Activated B cell treated with CpG ODN at 0.5 μM for 24 hours (primary cell): Measurements from ENCODE around the gene DELE1. TPM values are rescaled to one million over a fixed set of nuclear protein-coding genes. Genes with fewer than 3 reads are reported as not detected.
A peak's percentile ranks its signal among the peaks of the same experiment; 100 is the strongest.

Experiments
- ATAC-seq: fragments of 200-7000 bp; cut with Tn5 transposase; one replicate; pipeline ENCODE4 v1.10.0; 2021; ENCODE audit warnings: low read depth, mild to moderate bottlenecking, moderate library complexity
- CTCF ChIA-PET: fragments of 350-600 bp; sonication (Branson Sonifier 250); formaldehyde crosslinking; loops from one replicate; lab custom pipeline; 2021; ENCODE audit warnings: antibody characterized with exemption; lab: Charles Lee
- POLR2A ChIA-PET: fragments of 350-600 bp; sonication (Branson Sonifier 250); formaldehyde crosslinking; loops from one replicate; lab custom pipeline; 2021; ENCODE audit warnings: antibody characterized with exemption; lab: Charles Lee
- DNase-seq: peaks from one replicate; pipeline ENCODE4 v3.0.0; 2022
- H3K27ac Mint-ChIP-seq: one replicate; pipeline ENCODE4 v1.8.0; 2020; ENCODE audit warnings: mixed read lengths
- H3K27me3 Mint-ChIP-seq: one replicate; pipeline ENCODE4 v1.8.0; 2021; ENCODE audit warnings: mixed read lengths
- H3K36me3 Mint-ChIP-seq: one replicate; pipeline ENCODE4 v1.8.0; 2021; ENCODE audit warnings: low read depth, mixed read lengths
- H3K4me1 Mint-ChIP-seq: one replicate; pipeline ENCODE4 v1.8.0; 2021; ENCODE audit warnings: mixed read lengths
- H3K4me3 Mint-ChIP-seq: one replicate; pipeline ENCODE4 v1.8.0; 2020; ENCODE audit warnings: mild to moderate bottlenecking, mixed read lengths
- H3K9me3 Mint-ChIP-seq: one replicate; pipeline ENCODE4 v1.8.0; 2020; ENCODE audit warnings: mixed read lengths
- CTCF ChIP-seq: fragments of 200-600 bp; IDR thresholded peaks from one replicate; pipeline ENCODE4 v1.8.0; 2022; ENCODE audit warnings: antibody characterized with exemption, mild to moderate bottlenecking
- intact Hi-C: fragments of 100-400 bp; cut with micrococcal nuclease; formaldehyde crosslinking; loops from one replicate; pipeline ENCODE4 v1.15.1; 2024
- total RNA-seq: library from RNA; stranded (reverse); gene quantifications from 2 replicates; pipeline ENCODE4 v1.2.3, GENCODE V29; 2022

The DELE1 gene
- total RNA-seq, result 95.0 and 114 TPM in 2 replicates

- Mint-ChIP-seq H3K27ac (peak within 1 kb of the TSS; percentile 95), H3K27me3 (no peaks in the 10 kb centered on the region), H3K4me1 (peaks cover 23% of the 10 kb centered on the region), H3K36me3 (peaks cover 44% of the 10 kb centered on the region), H3K4me3 (peak within 1 kb of the TSS; percentile 91), H3K9me3 (no peaks in the 10 kb centered on the region)
- ChIA-PET CTCF (interaction anchor here (0.9 to 2.9 kb wide), 5 partner anchors 9 to 232 kb away, joined by 3 to 17 read pairs (median 4); partner anchors contain the start of gene RNF14), POLR2A (interaction anchor here (0.5 to 3.4 kb wide), 21 partner anchors 9 to 603 kb away, joined by 3 to 47 read pairs (median 5); partner anchors contain the start of genes FCHSD1, GNPDA1, HDAC3 and PCDH1)
- peak; percentile 96 for ATAC-seq
- intact Hi-C loops, result loop anchor here (1.0 to 2.0 kb wide), 7 partner anchors 9 to 258 kb away; partner anchors contain the start of genes NDFIP1 and RNF14
- TF ChIP-seq CTCF, result no peak
- peak; percentile 84 for DNase-seq
These were observed at the start of gene DELE1 for GRCh38 chr5:141923448-141924313. Gene DELE1 (plus strand): TSS chr5:141923871. CDS start chr5:141923942, 71 bp downstream.

- DNase-seq (no peak), ATAC-seq (no peak)
- Mint-ChIP-seq H3K4me1 (peaks cover 25% of the 10 kb centered on the region), H3K27ac (no peak overlapping the region), H3K36me3 (no peaks in the 10 kb centered on the region), H3K27me3 (peaks cover 67% of the 10 kb centered on the region), H3K9me3 (no peaks in the 10 kb centered on the region), H3K4me3 (no peak overlapping the region)
- TF ChIP-seq CTCF, result no peak
- ChIA-PET POLR2A (no interaction called here), CTCF (interaction anchor here (1.4 kb wide), 1 partner anchor 180 kb away, joined by 4 read pairs; no protein-coding TSS in a partner anchor)
- intact Hi-C loops, result loop anchor here (10.0 kb wide), 1 partner anchor 459 kb away; the partner anchor contains the start of genes PCDHGA10 and PCDHGB7
These were observed 49.8 kb upstream of the DELE1 start for GRCh38 chr5:141873933-141874261.

- CTCF ChIA-PET, result interaction anchor here (1.4 kb wide), 1 partner anchor 181 kb away, joined by 4 read pairs; no protein-coding TSS in a partner anchor
- POLR2A ChIA-PET, result no interaction called here
- H3K4me1 Mint-ChIP-seq, result peaks cover 29% of the 10 kb centered on the region
- H3K9me3 Mint-ChIP-seq, result no peaks in the 10 kb centered on the region
- intact Hi-C loops, result loop anchor here (10.0 kb wide), 1 partner anchor 460 kb away; the partner anchor contains the start of genes PCDHGA10 and PCDHGB7
- ATAC-seq, result no peak
- H3K27ac Mint-ChIP-seq, result no peak overlapping the region
- H3K27me3 Mint-ChIP-seq, result peaks cover 70% of the 10 kb centered on the region
- H3K4me3 Mint-ChIP-seq, result no peak overlapping the region
- no peak for TF ChIP-seq CTCF
- H3K36me3 Mint-ChIP-seq, result no peaks in the 10 kb centered on the region
- DNase-seq, result no peak
These were observed 49.3 kb upstream of the DELE1 start for GRCh38 chr5:141874262-141874964.

- peaks cover 34% of the 10 kb centered on the region for H3K4me1 Mint-ChIP-seq
- CTCF ChIA-PET, result interaction anchor here (1.4 to 7.1 kb wide), 2 partner anchors 182 kb away, joined by 4 to 109 read pairs; no protein-coding TSS in a partner anchor
- DNase-seq, result no peak
- no peaks in the 10 kb centered on the region for H3K9me3 Mint-ChIP-seq
- H3K27me3 Mint-ChIP-seq, result peaks cover 68% of the 10 kb centered on the region
- POLR2A ChIA-PET, result no interaction called here
- H3K27ac Mint-ChIP-seq, result no peak overlapping the region
- intact Hi-C loops, result loop anchor here (5.0 to 10.0 kb wide), 4 partner anchors 63 to 460 kb away; partner anchors contain the start of genes PCDHGA10 and PCDHGB7
- no peak for ATAC-seq
- TF ChIP-seq CTCF, result no peak
- no peak overlapping the region for H3K4me3 Mint-ChIP-seq
- H3K36me3 Mint-ChIP-seq, result no peaks in the 10 kb centered on the region
These were observed 48.5 kb upstream of the DELE1 start for GRCh38 chr5:141875022-141875740.
